H1 (cell line): ENCODE measurements around the gene USH1C. TPM values are rescaled to one million over a fixed set of nuclear protein-coding genes. Genes with fewer than 3 reads are reported as not detected.

Experiments
- CTCF ChIA-PET: fragments of 300-600 bp; sonication (Branson Sonifier 250); formaldehyde crosslinking; loops from one replicate; lab custom pipeline; 2021; ENCODE audit not compliant: partially characterized antibody; lab: Charles Lee
- POLR2A ChIA-PET: fragments of 300-600 bp; sonication (Branson Sonifier 250); formaldehyde crosslinking; loops from one replicate; lab custom pipeline; 2021; ENCODE audit warnings: inconsistent platforms; ENCODE audit not compliant: partially characterized antibody; lab: Charles Lee
- DNase-seq, 2 experiments: peaks; one replicate each; pipeline versions ENCODE4 v3.0.0 to v3.0.0-alpha.2; 2010 to 2022; ENCODE audit warnings: low spot score in 2 of 2, low read depth in 1 of 2, mixed read lengths in 1 of 2
- FAIRE-seq: peaks from 2 replicates; lab custom pipeline; 2011; peaks lifted over from hg19 to GRCh38; lab: Jason Lieb, UNC
- H2AFZ ChIP-seq: 2 replicates; pipeline ENCODE4 v1.8.1; 2012; ENCODE audit warnings: low read length, inconsistent platforms
- H2AK5ac ChIP-seq: 2 replicates; pipeline ENCODE4 v1.6.1; 2013; ENCODE audit warnings: low read depth, low read length
- H2BK120ac ChIP-seq: replicated peaks from 2 replicates; pipeline ENCODE3; 2013; ENCODE audit warnings: low read depth, low read length, inconsistent platforms
- H2BK12ac ChIP-seq: 2 replicates; pipeline ENCODE4 v1.6.1; 2013; ENCODE audit warnings: low read depth, low read length
- H2BK15ac ChIP-seq: 2 replicates; pipeline ENCODE4 v1.6.1; 2013; ENCODE audit warnings: low read length
- H2BK20ac ChIP-seq: 2 replicates; pipeline ENCODE4 v1.6.1; 2013; ENCODE audit warnings: low read length
- H2BK5ac ChIP-seq: 2 replicates; pipeline ENCODE4 v1.6.1; 2013; ENCODE audit warnings: low read depth, low read length
- H3K14ac ChIP-seq: 2 replicates; pipeline ENCODE4 v1.6.1; 2013; ENCODE audit warnings: inconsistent platforms; ENCODE audit not compliant: insufficient read length
- H3K18ac ChIP-seq: 2 replicates; pipeline ENCODE4 v1.6.1; 2013; ENCODE audit warnings: low read length; ENCODE audit errors: extremely low read depth
- H3K23ac ChIP-seq: 2 replicates; pipeline ENCODE4 v1.6.1; 2013; ENCODE audit warnings: inconsistent platforms; ENCODE audit not compliant: insufficient read length
- H3K23me2 ChIP-seq: 2 replicates; pipeline ENCODE4 v1.6.1; 2013; ENCODE audit warnings: low read depth, low read length
- H3K27ac ChIP-seq: 2 replicates; pipeline ENCODE4 v1.6.1; 2011; ENCODE audit warnings: low read depth, low read length, inconsistent platforms
- H3K27me3 ChIP-seq, 4 experiments: replicated peaks in 1 of 4; 1 replicate in 1 of 4; 2 replicates in 3 of 4; pipeline versions ENCODE4 v1.6.1 to v1.8.1; 2011 to 2013; ENCODE audit warnings: low read length in 3 of 4, mild to moderate bottlenecking in 3 of 4, inconsistent platforms in 2 of 4, mixed read lengths in 2 of 4, moderate library complexity in 1 of 4; ENCODE audit not compliant: control insufficient read depth in 3 of 4, insufficient read depth in 3 of 4; ENCODE audit errors: extremely low read depth in 1 of 4
- H3K36me3 ChIP-seq, 4 experiments: 2 replicates each; pipeline versions ENCODE4 v1.6.1 to v1.8.1; 2011 to 2013; ENCODE audit warnings: mild to moderate bottlenecking in 4 of 4, low read length in 3 of 4, moderate library complexity in 2 of 4, control low read depth in 1 of 4, inconsistent platforms in 1 of 4; ENCODE audit not compliant: insufficient read depth in 4 of 4, control insufficient read depth in 2 of 4
- H3K4ac ChIP-seq: replicated peaks from 2 replicates; pipeline ENCODE3; 2013; ENCODE audit warnings: low read length, low read depth, mixed read lengths, inconsistent platforms; ENCODE audit not compliant: insufficient read length
- H3K4me1 ChIP-seq, 4 experiments: replicated peaks in 1 of 4; 1 replicate in 1 of 4; 2 replicates in 3 of 4; pipeline versions ENCODE4 v1.6.1 to v1.8.1; 2011 to 2013; ENCODE audit warnings: low read length in 3 of 4, inconsistent platforms in 2 of 4, mixed read lengths in 1 of 4; ENCODE audit not compliant: insufficient read depth in 4 of 4, control insufficient read depth in 3 of 4
- H3K4me2 ChIP-seq, 2 experiments: 2 replicates each; pipeline versions ENCODE4 v1.6.1 to v1.8.1; 2011 to 2013; ENCODE audit warnings: low read depth in 2 of 2, low read length in 2 of 2, control low read depth in 1 of 2, inconsistent platforms in 1 of 2, mild to moderate bottlenecking in 1 of 2; ENCODE audit not compliant: insufficient read depth in 1 of 2
- H3K4me3 ChIP-seq, 4 experiments: fragments of 200-600, 300-600 bp in 1 of 4; sonication (generic), shearing (Covaris generic), sonication (Bioruptor Twin) in 1 of 4; 2 replicates each; pipeline versions ENCODE4 v1.5.1 to v1.8.1; 2011 to 2016; ENCODE audit warnings: low read length in 4 of 4, low read depth in 3 of 4, control low read depth in 2 of 4, inconsistent platforms in 2 of 4, mild to moderate bottlenecking in 2 of 4, mixed read lengths in 1 of 4, moderate library complexity in 1 of 4; ENCODE audit not compliant: insufficient read depth in 2 of 4; ENCODE audit errors: extremely low read depth in 1 of 4
- H3K56ac ChIP-seq: replicated peaks from 2 replicates; pipeline ENCODE3; 2013; ENCODE audit warnings: low read depth, mild to moderate bottlenecking, mixed read lengths, low read length, inconsistent platforms; ENCODE audit not compliant: insufficient read length
- H3K79me1 ChIP-seq: 2 replicates; pipeline ENCODE4 v1.6.1; 2013; ENCODE audit warnings: low read depth, low read length, control low read depth
- H3K79me2 ChIP-seq, 2 experiments: 2 replicates each; pipeline versions ENCODE4 v1.6.1 to v1.8.1; 2012 to 2013; ENCODE audit warnings: low read length in 2 of 2, mild to moderate bottlenecking in 2 of 2, inconsistent platforms in 1 of 2; ENCODE audit not compliant: insufficient read depth in 2 of 2, control insufficient read depth in 1 of 2
- H3K9ac ChIP-seq, 4 experiments: replicated peaks in 1 of 4; 1 replicate in 1 of 4; 2 replicates in 3 of 4; pipeline versions ENCODE4 v1.6.1 to v1.8.1; 2011 to 2013; ENCODE audit warnings: low read depth in 3 of 4, low read length in 3 of 4, control low read depth in 2 of 4, mild to moderate bottlenecking in 2 of 4, moderate library complexity in 2 of 4, inconsistent platforms in 1 of 4; ENCODE audit errors: extremely low read depth in 1 of 4
- H3K9me3 ChIP-seq, 2 experiments: 2 replicates each; pipeline versions ENCODE4 v1.6.1 to v1.8.1; 2012 to 2013; ENCODE audit warnings: mild to moderate bottlenecking in 2 of 2, moderate library complexity in 2 of 2, control low read depth in 1 of 2, inconsistent platforms in 1 of 2, low read depth in 1 of 2, low read length in 1 of 2, mixed read lengths in 1 of 2; ENCODE audit not compliant: insufficient read depth in 2 of 2
- H4K20me1 ChIP-seq, 2 experiments: replicated peaks in 1 of 2; 2 replicates each; pipeline versions ENCODE3 to v1.8.1; 2011 to 2013; ENCODE audit warnings: inconsistent platforms in 2 of 2, low read length in 2 of 2, mild to moderate bottlenecking in 1 of 2; ENCODE audit not compliant: insufficient read depth in 2 of 2, control insufficient read depth in 1 of 2
- H4K5ac ChIP-seq: 2 replicates; pipeline ENCODE4 v1.6.1; 2013; ENCODE audit warnings: low read length, low read depth, mixed read lengths, inconsistent platforms; ENCODE audit not compliant: insufficient read length
- H4K8ac ChIP-seq: 2 replicates; pipeline ENCODE4 v1.8.0; 2013; ENCODE audit warnings: mild to moderate bottlenecking, moderate library complexity, low read length, inconsistent platforms; ENCODE audit not compliant: insufficient read depth; ENCODE audit errors: extremely low read depth
- H4K91ac ChIP-seq: replicated peaks from 2 replicates; pipeline ENCODE3; 2013; ENCODE audit warnings: low read length, mixed read lengths, inconsistent platforms; ENCODE audit not compliant: insufficient read length
- CBX8 ChIP-seq: fragments of 300-800, 300-1000 bp; sonication (generic); IDR thresholded peaks from 2 replicates; pipeline ENCODE4 v1.7.1; 2016; ENCODE audit warnings: low read depth, low read length, borderline replicate concordance
- WGBS, 2 experiments: shearing (Covaris generic) in 1 of 2; methylation state at CpG; one replicate each; pipeline versions ENCODE4 v1.1.6 to v1.1.7; 2013 to 2015; ENCODE audit warnings: low lambda C conversion rate in 2 of 2, mixed read lengths in 2 of 2, inconsistent platforms in 1 of 2, low coverage in 1 of 2, missing lambda C conversion rate in 1 of 2; ENCODE audit not compliant: insufficient replicate concordance in 2 of 2, insufficient coverage in 1 of 2, insufficient read length in 1 of 2; ENCODE audit errors: extremely low coverage in 1 of 2, missing lambda C conversion rate in 1 of 2; 5-methylcytosine and 5-hydroxymethylcytosine counted together
- polyA plus RNA-seq, 7 experiments: library from polyadenylated mRNA; depleted of rRNA in 3 of 7; stranded (reverse) in 5 of 7; unstranded in 2 of 7; fragments of >200 nt in 5 of 7; fragments of 200-250 nt in 2 of 7; gene quantifications; 1 replicate in 5 of 7; 2 replicates in 1 of 7; 4 replicates in 1 of 7; pipeline versions ENCODE4 v1.2.1 to v1.2.3, GENCODE V29; 2011 to 2013; ENCODE audit warnings: missing spikeins in 2 of 7, mixed read lengths in 2 of 7
- total RNA-seq: library from RNA; stranded (reverse); fragmentation: NEBNext Ultra II Directional; extraction: Animal tissue kit (Norgen Biotek cat#: 25700); gene quantifications from 2 replicates; pipeline ENCODE4 v1.2.1, GENCODE V29; 2021

The USH1C gene
- total and polyA plus RNA-seq, 2 of the 8 experiments (the other 6 are each of a cell fraction or from before 2014, with no cell fraction given) = 1.3 to 1.6 TPM

- no peaks in the 10 kb centered on the region for H3K9me3 ChIP-seq
- no peak overlapping the region for H3K4me3 ChIP-seq
- no peak overlapping the region for H4K5ac ChIP-seq
- H3K14ac ChIP-seq = no peak overlapping the region
- H3K56ac ChIP-seq = no peak overlapping the region
- no peaks in the 10 kb centered on the region for H3K79me1 ChIP-seq
- no peak overlapping the region for H2AK5ac ChIP-seq
- H2BK5ac ChIP-seq = no peak overlapping the region
- no peak overlapping the region for H2BK15ac ChIP-seq
- no peak overlapping the region for H3K18ac ChIP-seq
- H3K23ac ChIP-seq = no peak overlapping the region
- H3K4ac ChIP-seq = no peak overlapping the region
- H4K91ac ChIP-seq = no peak overlapping the region
- H2BK120ac ChIP-seq = no peak overlapping the region
- ChIA-PET CTCF (interaction anchor here (0.9 to 1.4 kb wide), 3 partner anchors 8 to 22 kb away, joined by 3 to 7 read pairs (median 4); no protein-coding TSS in a partner anchor), POLR2A (no interaction called here)
- H3K4me2 ChIP-seq = no peak overlapping the region
- no peaks in the 10 kb centered on the region; a peak in 1 of 7 replicates for H3K4me1 ChIP-seq
- peak in 1 of 2 experiments; percentile 43 for DNase-seq
- 91% methylated on average over 23 of the region's 23 CpGs; no CpG with 5 or more reads in 1 of the 2 experiments for WGBS, 2 experiments
- no peaks in the 10 kb centered on the region for H3K27me3 ChIP-seq
- H3K36me3 ChIP-seq = no peaks in the 10 kb centered on the region
- H3K79me2 ChIP-seq = no peaks in the 10 kb centered on the region
- H3K23me2 ChIP-seq = no peaks in the 10 kb centered on the region
- no peak overlapping the region for H2BK12ac ChIP-seq
- H2BK20ac ChIP-seq = no peak overlapping the region
- H3K9ac ChIP-seq = no peak overlapping the region
- H4K20me1 ChIP-seq = peaks cover 0 to 8% of the 10 kb centered on the region in 2 experiments
- no peak overlapping the region for H2AFZ ChIP-seq
- no peak for FAIRE-seq
- no peak overlapping the region for H4K8ac ChIP-seq
- no peak overlapping the region for H3K27ac ChIP-seq
- no peak for TF ChIP-seq CBX8
Measured at GRCh38 chr11:17570034-17570433, 25.8 kb upstream of the USH1C start.
